Keratinocyte (primary cell): Measurements from ENCODE around the gene LY86. TPM values are rescaled to one million over a fixed set of nuclear protein-coding genes. Genes with fewer than 3 reads are reported as not detected.

Experiments
- DNase-seq: peaks from one replicate; pipeline ENCODE4 v3.0.0-alpha.2; 2011; ENCODE audit warnings: low read depth, missing footprints, low spot score
- FAIRE-seq: peaks from 2 replicates; lab custom pipeline; 2011; peaks lifted over from hg19 to GRCh38; lab: Jason Lieb, UNC
- H2AFZ ChIP-seq: 2 replicates; pipeline ENCODE4 v1.6.0; 2012; ENCODE audit warnings: low read length, control low read depth, inconsistent platforms; ENCODE audit not compliant: control insufficient read depth
- H3K27ac ChIP-seq: 2 replicates; pipeline ENCODE4 v1.5.1; 2011; ENCODE audit warnings: low read length; ENCODE audit not compliant: control insufficient read depth, insufficient read depth
- H3K27me3 ChIP-seq: 3 replicates; pipeline ENCODE4 v1.6.0; 2011; ENCODE audit warnings: low read length; ENCODE audit not compliant: control insufficient read depth, insufficient read depth; ENCODE audit errors: extremely low read depth
- H3K36me3 ChIP-seq, 2 experiments: 2 replicates in 1 of 2; 3 replicates in 1 of 2; pipeline ENCODE4 v1.5.1; 2011; ENCODE audit warnings: low read length in 2 of 2, mild to moderate bottlenecking in 1 of 2; ENCODE audit not compliant: control insufficient read depth in 2 of 2, insufficient read depth in 2 of 2; ENCODE audit errors: extremely low read depth in 1 of 2
- H3K4me1 ChIP-seq: 3 replicates; pipeline ENCODE4 v1.5.1; 2011; ENCODE audit warnings: low read length; ENCODE audit not compliant: control insufficient read depth, insufficient read depth; ENCODE audit errors: extremely low read depth
- H3K4me2 ChIP-seq: 3 replicates; pipeline ENCODE4 v1.6.0; 2011; ENCODE audit warnings: low read depth, low read length; ENCODE audit not compliant: control insufficient read depth, insufficient read depth; ENCODE audit errors: extremely low read depth
- H3K4me3 ChIP-seq, 3 experiments: fragments of 200-600 bp in 1 of 3; sonication (generic) in 1 of 3; 2 replicates in 2 of 3; 3 replicates in 1 of 3; pipeline ENCODE4 v1.5.1; 2011 to 2016; ENCODE audit warnings: low read length in 3 of 3, mild to moderate bottlenecking in 3 of 3, control low read depth in 2 of 3, inconsistent platforms in 1 of 3, low read depth in 1 of 3, mixed read lengths in 1 of 3, mixed run types in 1 of 3, moderate library complexity in 1 of 3; ENCODE audit not compliant: control insufficient read depth in 2 of 3, insufficient read depth in 2 of 3; ENCODE audit errors: extremely low read depth in 1 of 3
- H3K79me2 ChIP-seq: 2 replicates; pipeline ENCODE4 v1.6.0; 2012; ENCODE audit warnings: low read length; ENCODE audit not compliant: control insufficient read depth, insufficient read depth
- H3K9ac ChIP-seq: 3 replicates; pipeline ENCODE4 v1.6.0; 2011; ENCODE audit warnings: low read length; ENCODE audit not compliant: control insufficient read depth, insufficient read depth; ENCODE audit errors: extremely low read depth
- H3K9me1 ChIP-seq: 3 replicates; pipeline ENCODE4 v1.6.0; 2011; ENCODE audit warnings: low read length; ENCODE audit not compliant: control insufficient read depth, insufficient read depth; ENCODE audit errors: extremely low read depth
- H3K9me3 ChIP-seq: 2 replicates; pipeline ENCODE4 v1.5.1; 2012; ENCODE audit warnings: low read depth, low read length; ENCODE audit not compliant: control insufficient read depth
- H4K20me1 ChIP-seq: 3 replicates; pipeline ENCODE4 v1.6.0; 2011; ENCODE audit warnings: low read length; ENCODE audit not compliant: control insufficient read depth, insufficient read depth; ENCODE audit errors: extremely low read depth
- EZH2 ChIP-seq: IDR thresholded peaks from one replicate; pipeline ENCODE4 v1.6.1; 2012; ENCODE audit warnings: inconsistent platforms, mild to moderate bottlenecking, low read length, moderate library complexity
- dilution Hi-C: fragments of 300-500 bp; cut with MboI; formaldehyde crosslinking; loops from one replicate; pipeline ENCODE4 v1.7.0; 2020; ENCODE audit warnings: low sequenced_read_pairs; ENCODE audit not compliant: extremely low pct_ligation_motif_present
- polyA plus RNA-seq, 5 experiments: library from polyadenylated mRNA; depleted of rRNA in 3 of 5; stranded (reverse) in 3 of 5; stranded (forward) in 1 of 5; unstranded in 1 of 5; fragments of >200 nt; gene quantifications; 1 replicate in 1 of 5; 2 replicates in 3 of 5; 3 replicates in 1 of 5; pipeline versions ENCODE4 v1.2.1 to v1.2.3, GENCODE V29; 2011 to 2012; ENCODE audit warnings: missing spikeins in 2 of 5, low read depth in 1 of 5, low replicate concordance in 1 of 5
- TF ChIP-seq, protein P1 (sequence below), 3 experiments: IDR thresholded peaks in 1 of 3; conservative IDR thresholded peaks in 1 of 3; optimal IDR thresholded peaks in 1 of 3; 2 replicates in 2 of 3; 3 replicates in 1 of 3; pipeline versions ENCODE3 to v1.5.1; 2011; ENCODE audit warnings: low read length in 3 of 3, mild to moderate bottlenecking in 3 of 3, moderate library complexity in 2 of 3, control low read depth in 1 of 3, inconsistent platforms in 1 of 3; ENCODE audit not compliant: insufficient read depth in 2 of 3; ENCODE audit errors: extremely low read depth in 1 of 3

LY86 gene
- polyA plus RNA-seq, 1 donor (not counting 4 experiments of a cell fraction or from before 2014, with no cell fraction given), result not detected

DNA sequence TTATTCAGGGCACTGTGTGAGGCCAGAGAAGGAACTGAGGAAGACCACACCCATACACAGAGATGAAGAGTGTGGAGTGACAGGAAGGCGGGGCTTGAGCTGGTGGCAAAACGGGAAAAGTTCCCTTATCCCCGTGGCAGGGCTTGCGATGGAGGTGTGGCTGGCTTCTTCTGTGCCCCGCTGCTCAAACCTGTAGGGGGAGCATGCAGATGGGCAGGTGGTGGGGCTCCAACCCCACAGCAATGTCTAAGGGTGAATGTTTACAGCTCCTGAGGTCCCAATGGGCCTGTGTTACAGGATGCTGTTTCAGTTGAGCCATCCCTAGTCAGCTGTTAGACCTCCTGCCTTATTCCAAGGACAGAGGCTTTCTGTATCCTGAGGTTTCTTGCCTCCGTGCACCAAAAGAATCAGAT lies 105.9 kb downstream of the LY86 start:
- peaks cover 55% of the 10 kb centered on the region for H3K4me1 ChIP-seq

DNA sequence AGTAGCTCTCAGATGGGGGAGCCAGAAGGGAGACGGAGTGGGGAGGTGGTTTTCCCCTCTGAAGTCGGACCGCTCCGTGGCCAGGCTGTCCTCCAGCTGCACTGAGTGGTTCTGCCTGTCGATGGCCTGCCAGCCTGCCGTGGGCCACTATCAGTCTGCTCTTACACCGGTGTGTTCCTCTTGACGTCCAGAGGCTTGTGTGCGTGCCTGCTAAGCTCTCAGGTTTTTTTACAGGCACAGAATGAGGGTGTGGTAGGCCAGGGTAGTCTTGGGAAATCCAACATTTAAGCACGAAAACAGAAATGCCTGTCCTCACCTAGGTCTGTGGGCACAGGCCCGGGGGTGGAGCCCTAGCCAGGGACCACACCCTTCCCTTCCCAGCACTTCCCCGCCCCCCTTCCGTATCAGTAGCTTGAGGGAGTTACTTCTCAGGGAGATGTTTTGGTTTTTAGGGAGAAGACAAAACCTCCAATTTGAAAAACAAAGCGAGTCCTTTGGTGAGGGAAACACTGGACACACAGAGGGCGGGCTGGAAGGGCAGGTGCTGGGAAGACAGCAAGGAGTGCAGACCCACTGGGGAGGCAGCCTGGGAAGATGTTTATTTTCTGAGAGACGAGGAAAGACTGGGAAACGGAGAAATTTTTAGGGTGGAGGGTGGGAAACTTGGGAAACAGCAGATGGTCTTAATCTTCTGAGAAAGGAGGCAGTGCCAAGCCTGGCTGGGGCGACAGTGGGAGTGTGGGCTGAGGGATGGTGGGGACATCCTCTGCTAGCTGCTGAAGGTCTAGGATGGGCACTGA lies 106.5 kb downstream of the LY86 start:
- DNase-seq (no peak), FAIRE-seq (no peak)
- peak overlapping the region; percentile 66 for H2AFZ ChIP-seq
- H3K4me3 ChIP-seq, result peak overlapping the region in 1 of 3 experiments; percentile 56
- no peaks in the 10 kb centered on the region for H3K79me2 ChIP-seq
- peak overlapping the region; percentile 79 for H3K9ac ChIP-seq
- peak overlapping the region; percentile 77 for H3K4me2 ChIP-seq
- no peaks in the 10 kb centered on the region for H4K20me1 ChIP-seq
- H3K9me3 ChIP-seq, result no peaks in the 10 kb centered on the region
- TF ChIP-seq, protein P1, sequence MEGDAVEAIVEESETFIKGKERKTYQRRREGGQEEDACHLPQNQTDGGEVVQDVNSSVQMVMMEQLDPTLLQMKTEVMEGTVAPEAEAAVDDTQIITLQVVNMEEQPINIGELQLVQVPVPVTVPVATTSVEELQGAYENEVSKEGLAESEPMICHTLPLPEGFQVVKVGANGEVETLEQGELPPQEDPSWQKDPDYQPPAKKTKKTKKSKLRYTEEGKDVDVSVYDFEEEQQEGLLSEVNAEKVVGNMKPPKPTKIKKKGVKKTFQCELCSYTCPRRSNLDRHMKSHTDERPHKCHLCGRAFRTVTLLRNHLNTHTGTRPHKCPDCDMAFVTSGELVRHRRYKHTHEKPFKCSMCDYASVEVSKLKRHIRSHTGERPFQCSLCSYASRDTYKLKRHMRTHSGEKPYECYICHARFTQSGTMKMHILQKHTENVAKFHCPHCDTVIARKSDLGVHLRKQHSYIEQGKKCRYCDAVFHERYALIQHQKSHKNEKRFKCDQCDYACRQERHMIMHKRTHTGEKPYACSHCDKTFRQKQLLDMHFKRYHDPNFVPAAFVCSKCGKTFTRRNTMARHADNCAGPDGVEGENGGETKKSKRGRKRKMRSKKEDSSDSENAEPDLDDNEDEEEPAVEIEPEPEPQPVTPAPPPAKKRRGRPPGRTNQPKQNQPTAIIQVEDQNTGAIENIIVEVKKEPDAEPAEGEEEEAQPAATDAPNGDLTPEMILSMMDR (optimal IDR thresholded peaks at IDR 0.05 in 1 of 3, IDR thresholded peaks at IDR 0.05 in 1 of 3, conservative IDR thresholded peaks at IDR 0.05 in 1 of 3; ENCODE audit: extremely low read depth in 1 of 3, insufficient read depth in 2 of 3, low read length in 3 of 3), result no peak
- TF ChIP-seq EZH2, result no peak
- peaks cover 55% of the 10 kb centered on the region for H3K4me1 ChIP-seq
- no peaks in the 10 kb centered on the region for H3K9me1 ChIP-seq
- H3K27me3 ChIP-seq, result no peaks in the 10 kb centered on the region
- H3K36me3 ChIP-seq, result no peaks in the 10 kb centered on the region
- dilution Hi-C loops, result no loop called here
- peak overlapping the region; percentile 89 for H3K27ac ChIP-seq

More for the DNA sequence above, 105.9 kb downstream of the LY86 start:
- peak overlapping the region; percentile 66 for H2AFZ ChIP-seq
- peak overlapping the region; percentile 89 for H3K27ac ChIP-seq
- TF ChIP-seq, protein P1 (optimal IDR thresholded peaks at IDR 0.05 in 1 of 3, IDR thresholded peaks at IDR 0.05 in 1 of 3, conservative IDR thresholded peaks at IDR 0.05 in 1 of 3; ENCODE audit: extremely low read depth in 1 of 3, insufficient read depth in 2 of 3, low read length in 3 of 3), result peak; percentile 45 to 52 (median 50)
- no peak for TF ChIP-seq EZH2
- no peak for FAIRE-seq
- H3K9me3 ChIP-seq, result no peaks in the 10 kb centered on the region
- no peaks in the 10 kb centered on the region for H3K27me3 ChIP-seq
- DNase-seq, result no peak
- no peaks in the 10 kb centered on the region for H3K79me2 ChIP-seq
- peak overlapping the region; percentile 79 for H3K9ac ChIP-seq
- peak overlapping the region; percentile 77 for H3K4me2 ChIP-seq
- H3K36me3 ChIP-seq, result no peaks in the 10 kb centered on the region
- peak overlapping the region in 1 of 3 experiments; percentile 40 for H3K4me3 ChIP-seq
- dilution Hi-C loops, result no loop called here
- no peaks in the 10 kb centered on the region for H4K20me1 ChIP-seq
- H3K9me1 ChIP-seq, result no peaks in the 10 kb centered on the region
